Stimulated activated CD8-positive, alpha-beta memory T cell treated with anti-CD3 and anti-CD28 coated beads, Interleukin-4, amount 100 ng/mL, for 48 hours (primary cell): ENCODE measurements around the gene KIF24.
"Not testable (repeated sequence)": the region's sequence is repeated elsewhere in the genome, so short reads cannot be mapped to it uniquely, and the experiment has no call there.

Experiments used
- DNase-seq: peaks from one replicate; pipeline ENCODE4 v3.0.0-alpha.2; 2020

Gene KIF24

GRCh38 chr9:34326690-34327089 lies 2.4 kb downstream of the KIF24 start:
- no peak for DNase-seq

GRCh38 chr9:34322899-34323591 lies 6.0 kb downstream of the KIF24 start:
- no peak for DNase-seq

GRCh38 chr9:34321451-34321850 lies 7.6 kb downstream of the KIF24 start:
- DNase-seq = no peak

- DNase-seq = no peak
Observed at GRCh38 chr9:34318163-34318790, 10.8 kb downstream of the KIF24 start.

GRCh38 chr9:34317436-34317835 lies 11.6 kb downstream of the KIF24 start:
- no peak for DNase-seq

GRCh38 chr9:34311499-34312185 lies 17.4 kb downstream of the KIF24 start:
- no peak for DNase-seq

- no peak for DNase-seq
Observed at GRCh38 chr9:34310215-34310614, 18.9 kb downstream of the KIF24 start.

GRCh38 chr9:34308316-34308715 lies 20.8 kb downstream of the KIF24 start:
- DNase-seq = not testable (repeated sequence)

GRCh38 chr9:34301064-34301463 lies 28.0 kb downstream of the KIF24 start:
- not testable (repeated sequence) for DNase-seq

- no peak for DNase-seq
Observed at GRCh38 chr9:34292552-34292951, 36.5 kb downstream of the KIF24 start.

- DNase-seq = no peak
Observed at GRCh38 chr9:34291423-34291822, 37.6 kb downstream of the KIF24 start.

GRCh38 chr9:34291023-34291422 lies 38.0 kb downstream of the KIF24 start:
- no peak for DNase-seq

- no peak for DNase-seq
Observed at GRCh38 chr9:34289159-34289558, 39.9 kb downstream of the KIF24 start.

GRCh38 chr9:34282096-34282495 lies 47.0 kb downstream of the KIF24 start:
- no peak for DNase-seq

- DNase-seq = no peak
Observed at GRCh38 chr9:34279411-34279810, 49.7 kb downstream of the KIF24 start.
